ENCODE measurements around the gene BIRC2.

DNA sequence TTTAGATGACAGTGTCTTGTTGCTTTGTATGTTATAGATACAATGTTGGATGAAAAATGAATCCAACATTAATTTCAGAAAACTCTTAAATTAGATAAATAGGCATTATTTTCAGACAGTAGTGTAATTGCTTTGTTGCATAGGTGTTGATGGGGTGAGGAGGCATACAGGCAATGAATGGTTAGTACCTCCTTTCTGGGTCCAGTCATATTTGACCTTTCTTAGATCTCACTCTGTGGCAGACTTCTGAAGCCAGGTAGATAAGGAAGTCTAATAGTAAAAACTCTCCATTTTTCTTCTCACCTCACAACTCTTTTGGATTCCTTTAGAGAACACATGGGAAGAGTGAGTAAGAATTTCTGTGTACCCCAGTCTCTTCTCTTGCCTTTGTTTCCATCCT, 31.8 kb downstream of the BIRC2 start:
- no peak for TF ChIP-seq NPAS2 (CRISPR knock-in tag; IDR thresholded peaks at IDR 0.05; ENCODE audit: borderline replicate concordance)
- TF ChIP-seq, protein P1, sequence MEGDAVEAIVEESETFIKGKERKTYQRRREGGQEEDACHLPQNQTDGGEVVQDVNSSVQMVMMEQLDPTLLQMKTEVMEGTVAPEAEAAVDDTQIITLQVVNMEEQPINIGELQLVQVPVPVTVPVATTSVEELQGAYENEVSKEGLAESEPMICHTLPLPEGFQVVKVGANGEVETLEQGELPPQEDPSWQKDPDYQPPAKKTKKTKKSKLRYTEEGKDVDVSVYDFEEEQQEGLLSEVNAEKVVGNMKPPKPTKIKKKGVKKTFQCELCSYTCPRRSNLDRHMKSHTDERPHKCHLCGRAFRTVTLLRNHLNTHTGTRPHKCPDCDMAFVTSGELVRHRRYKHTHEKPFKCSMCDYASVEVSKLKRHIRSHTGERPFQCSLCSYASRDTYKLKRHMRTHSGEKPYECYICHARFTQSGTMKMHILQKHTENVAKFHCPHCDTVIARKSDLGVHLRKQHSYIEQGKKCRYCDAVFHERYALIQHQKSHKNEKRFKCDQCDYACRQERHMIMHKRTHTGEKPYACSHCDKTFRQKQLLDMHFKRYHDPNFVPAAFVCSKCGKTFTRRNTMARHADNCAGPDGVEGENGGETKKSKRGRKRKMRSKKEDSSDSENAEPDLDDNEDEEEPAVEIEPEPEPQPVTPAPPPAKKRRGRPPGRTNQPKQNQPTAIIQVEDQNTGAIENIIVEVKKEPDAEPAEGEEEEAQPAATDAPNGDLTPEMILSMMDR (IDR thresholded peaks at IDR 0.05) = no peak
- TF ChIP-seq MYC (IDR thresholded peaks at IDR 0.05; ENCODE audit: borderline replicate concordance, low read length) = no peak
- TF ChIP-seq, protein P2, sequence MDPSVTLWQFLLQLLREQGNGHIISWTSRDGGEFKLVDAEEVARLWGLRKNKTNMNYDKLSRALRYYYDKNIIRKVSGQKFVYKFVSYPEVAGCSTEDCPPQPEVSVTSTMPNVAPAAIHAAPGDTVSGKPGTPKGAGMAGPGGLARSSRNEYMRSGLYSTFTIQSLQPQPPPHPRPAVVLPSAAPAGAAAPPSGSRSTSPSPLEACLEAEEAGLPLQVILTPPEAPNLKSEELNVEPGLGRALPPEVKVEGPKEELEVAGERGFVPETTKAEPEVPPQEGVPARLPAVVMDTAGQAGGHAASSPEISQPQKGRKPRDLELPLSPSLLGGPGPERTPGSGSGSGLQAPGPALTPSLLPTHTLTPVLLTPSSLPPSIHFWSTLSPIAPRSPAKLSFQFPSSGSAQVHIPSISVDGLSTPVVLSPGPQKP (IDR thresholded peaks at IDR 0.05; ENCODE audit: low read depth, low read length) = no peak
- TF ChIP-seq CBX2 (IDR thresholded peaks at IDR 0.05; ENCODE audit: borderline replicate concordance, low read depth) = no peak
- no peak for TF ChIP-seq JUNB (IDR thresholded peaks at IDR 0.05)
- TF ChIP-seq, protein P3, sequence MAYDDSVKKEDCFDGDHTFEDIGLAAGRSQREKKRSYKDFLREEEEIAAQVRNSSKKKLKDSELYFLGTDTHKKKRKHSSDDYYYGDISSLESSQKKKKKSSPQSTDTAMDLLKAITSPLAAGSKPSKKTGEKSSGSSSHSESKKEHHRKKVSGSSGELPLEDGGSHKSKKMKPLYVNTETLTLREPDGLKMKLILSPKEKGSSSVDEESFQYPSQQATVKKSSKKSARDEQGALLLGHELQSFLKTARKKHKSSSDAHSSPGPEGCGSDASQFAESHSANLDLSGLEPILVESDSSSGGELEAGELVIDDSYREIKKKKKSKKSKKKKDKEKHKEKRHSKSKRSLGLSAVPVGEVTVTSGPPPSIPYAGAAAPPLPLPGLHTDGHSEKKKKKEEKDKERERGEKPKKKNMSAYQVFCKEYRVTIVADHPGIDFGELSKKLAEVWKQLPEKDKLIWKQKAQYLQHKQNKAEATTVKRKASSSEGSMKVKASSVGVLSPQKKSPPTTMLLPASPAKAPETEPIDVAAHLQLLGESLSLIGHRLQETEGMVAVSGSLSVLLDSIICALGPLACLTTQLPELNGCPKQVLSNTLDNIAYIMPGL (CRISPR knock-in tag; IDR thresholded peaks at IDR 0.05; ENCODE audit: borderline replicate concordance) = no peak
- no peak for TF ChIP-seq SREBF2 (IDR thresholded peaks at IDR 0.05)
- no peak for TF ChIP-seq POLR2A (IDR thresholded peaks at IDR 0.05; ENCODE audit: low read length)

Measured in A549 (cell line).